HepG2 (cell line): ENCODE measurements around the gene ARHGEF26. TPM values are rescaled to one million over a fixed set of nuclear protein-coding genes. Genes with fewer than 3 reads are reported as not detected.

ENCODE experiments used
- BCL6 ChIP-seq: IDR thresholded peaks from 2 replicates; pipeline ENCODE4 v1.6.1; 2016; ENCODE audit warnings: missing genetic modification reagents, missing compliant biosample characterization
- CBFB ChIP-seq: sonication (generic); formaldehyde crosslinking; IDR thresholded peaks from 2 replicates; pipeline ENCODE4 v1.4.0; 2020; ENCODE audit warnings: missing genetic modification reagents
- CEBPB ChIP-seq: IDR thresholded peaks from 2 replicates; pipeline ENCODE4 v1.6.1; 2011; ENCODE audit warnings: low read depth, low read length, improper control_type of control experiment, borderline replicate concordance
- FOXP1 ChIP-seq, 2 experiments: fragments of 450-650 bp in 1 of 2; IDR thresholded peaks; 2 replicates each; pipeline ENCODE4 v1.6.1; 2017 to 2018; ENCODE audit warnings: antibody characterized with exemption in 1 of 2
- HOXA7 ChIP-seq: sonication (generic); formaldehyde crosslinking; IDR thresholded peaks from 2 replicates; pipeline ENCODE4 v1.8.1; 2022; ENCODE audit warnings: mild to moderate bottlenecking, missing genetic modification reagents, moderate library complexity
- KLF16 ChIP-seq, 2 experiments: sonication (generic) in 1 of 2; formaldehyde crosslinking in 1 of 2; IDR thresholded peaks; 2 replicates each; pipeline versions ENCODE4 v1.6.1 to v1.8.0; 2016 to 2023; ENCODE audit warnings: missing genetic modification reagents in 2 of 2, missing compliant biosample characterization in 1 of 2
- MED1 ChIP-seq: sonication (generic); formaldehyde crosslinking; IDR thresholded peaks from 2 replicates; pipeline ENCODE4 v1.4.0; 2020; ENCODE audit warnings: missing genetic modification reagents
- MIXL1 ChIP-seq: IDR thresholded peaks from 2 replicates; pipeline ENCODE4 v1.6.1; 2016
- MTA3 ChIP-seq: sonication (generic); formaldehyde crosslinking; IDR thresholded peaks from 2 replicates; pipeline ENCODE4 v1.4.0; 2020; ENCODE audit warnings: missing genetic modification reagents
- PCBP2 ChIP-seq: fragments of 200-400 bp; formaldehyde crosslinking; optimal IDR thresholded peaks from 2 replicates; pipeline ENCODE3; 2018; ENCODE audit warnings: low read length, low read depth; ENCODE audit not compliant: poor library complexity, severe bottlenecking
- POLR2A ChIP-seq, 2 experiments: IDR thresholded peaks; 2 replicates each; pipeline ENCODE4 v1.6.1; 2011; ENCODE audit warnings: low read depth in 2 of 2, low read length in 2 of 2, mild to moderate bottlenecking in 1 of 2, moderate library complexity in 1 of 2; ENCODE audit not compliant: insufficient read depth in 1 of 2
- SIX1 ChIP-seq: sonication (generic); formaldehyde crosslinking; IDR thresholded peaks from 2 replicates; pipeline ENCODE4 v1.4.0; 2020; ENCODE audit warnings: missing genetic modification reagents, borderline replicate concordance
- SPEN ChIP-seq: sonication (generic); formaldehyde crosslinking; IDR thresholded peaks from 2 replicates; pipeline ENCODE4 v1.5.1; 2020; ENCODE audit warnings: low read depth, mild to moderate bottlenecking, missing genetic modification reagents
- ZNF260 ChIP-seq: sonication (generic); formaldehyde crosslinking; IDR thresholded peaks from 2 replicates; pipeline ENCODE4 v1.4.0; 2020; ENCODE audit warnings: missing genetic modification reagents, low read depth, mild to moderate bottlenecking, borderline replicate concordance
- ZNF331 ChIP-seq: sonication (generic); formaldehyde crosslinking; IDR thresholded peaks from 2 replicates; pipeline ENCODE4 v1.4.0; 2020; ENCODE audit warnings: missing genetic modification reagents
- ZNF629 ChIP-seq: sonication (generic); formaldehyde crosslinking; conservative IDR thresholded peaks from 2 replicates; pipeline ENCODE4 v1.5.0; 2020; ENCODE audit warnings: missing genetic modification reagents
- ZNF788 ChIP-seq: sonication (generic); formaldehyde crosslinking; IDR thresholded peaks from 2 replicates; pipeline ENCODE4 v1.5.0; 2020; ENCODE audit warnings: mild to moderate bottlenecking, missing genetic modification reagents, borderline replicate concordance
- polyA plus RNA-seq, 8 experiments: library from polyadenylated mRNA; depleted of rRNA in 3 of 8; stranded (reverse) in 7 of 8; unstranded in 1 of 8; fragments of >200 nt; fragmentation: Illumina TruSeq in 4 of 8; extraction: Trizol in 4 of 8; gene quantifications; 2 replicates each; pipeline versions ENCODE4 v1.2.1 to v1.2.3, GENCODE V29; 2011 to 2016; ENCODE audit warnings: low read depth in 4 of 8, missing spikeins in 1 of 8, mixed read lengths in 1 of 8; ENCODE audit not compliant: insufficient read depth in 1 of 8
- total RNA-seq, 5 experiments: library from RNA; depleted of rRNA; stranded (reverse); fragments of >200 nt; fragmentation: Illumina TruSeq; extraction: Trizol; gene quantifications; 2 replicates each; pipeline ENCODE4 v1.2.3, GENCODE V29; 2016; ENCODE audit warnings: low read depth in 1 of 5
- TF ChIP-seq, protein P1 (sequence below): sonication (generic); formaldehyde crosslinking; IDR thresholded peaks from 2 replicates; pipeline ENCODE4 v1.4.0; 2020; ENCODE audit warnings: mild to moderate bottlenecking, low read depth, missing genetic modification reagents
- TF ChIP-seq, protein P2 (sequence below): sonication (generic); formaldehyde crosslinking; IDR thresholded peaks from 2 replicates; pipeline ENCODE4 v1.4.0; 2020; ENCODE audit warnings: low read depth, mild to moderate bottlenecking, missing genetic modification reagents
- TF ChIP-seq, protein P3 (sequence below), 2 experiments: sonication (generic) in 1 of 2; formaldehyde crosslinking in 1 of 2; IDR thresholded peaks; 2 replicates each; pipeline versions ENCODE4 v1.4.0 to v1.6.1; 2018 to 2020; ENCODE audit warnings: missing genetic modification reagents in 2 of 2, borderline replicate concordance in 1 of 2, low read depth in 1 of 2, mild to moderate bottlenecking in 1 of 2, missing biosample characterization in 1 of 2
- TF ChIP-seq, protein P4 (sequence below): IDR thresholded peaks from 2 replicates; pipeline ENCODE4 v1.6.1; 2016
- TF ChIP-seq, protein P5 (sequence below): sonication (generic); formaldehyde crosslinking; IDR thresholded peaks from 2 replicates; pipeline ENCODE4 v1.4.0; 2020; ENCODE audit warnings: missing genetic modification reagents
- TF ChIP-seq, protein P6 (sequence below): sonication (generic); formaldehyde crosslinking; IDR thresholded peaks from 2 replicates; pipeline ENCODE4 v1.4.0; 2020; ENCODE audit warnings: missing genetic modification reagents
- TF ChIP-seq, protein P7 (sequence below): sonication (generic); formaldehyde crosslinking; IDR thresholded peaks from 2 replicates; pipeline ENCODE4 v1.4.0; 2020; ENCODE audit warnings: missing genetic modification reagents

Gene ARHGEF26
- total and polyA plus RNA-seq, 2 of the 13 experiments (the other 11 are each of a cell fraction or from before 2014, with no cell fraction given) = 0.74 to 6.1 TPM

DNA sequence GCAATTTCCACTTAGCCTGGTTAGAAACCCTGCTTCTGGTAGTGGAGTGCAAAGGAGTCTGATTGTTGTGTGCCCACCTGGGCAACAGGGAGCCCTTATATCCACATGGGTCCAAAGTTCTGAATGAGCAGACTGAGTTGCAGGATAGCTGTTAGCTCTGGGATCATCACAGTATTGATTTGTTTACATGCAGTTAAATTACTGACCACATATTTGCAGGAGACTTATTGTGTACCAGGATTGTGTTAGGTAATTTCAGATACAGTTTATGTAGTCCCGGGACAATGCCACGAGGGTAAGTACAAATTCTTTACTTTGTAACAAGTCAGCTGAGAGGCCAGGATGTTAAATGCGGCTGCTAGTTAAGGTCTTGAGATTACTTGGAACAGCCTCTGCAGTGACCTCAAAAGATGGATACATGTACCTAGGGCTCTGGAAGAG is 18.8 kb downstream of the ARHGEF26 start (continued):
- no peak for TF ChIP-seq PCBP2
- TF ChIP-seq FOXP1 (IDR thresholded peaks at IDR 0.05) = peak; percentile 98
- peak; percentile 99 for TF ChIP-seq FOXP1 (CRISPR knock-in tag; IDR thresholded peaks at IDR 0.05)
- TF ChIP-seq, protein P1, sequence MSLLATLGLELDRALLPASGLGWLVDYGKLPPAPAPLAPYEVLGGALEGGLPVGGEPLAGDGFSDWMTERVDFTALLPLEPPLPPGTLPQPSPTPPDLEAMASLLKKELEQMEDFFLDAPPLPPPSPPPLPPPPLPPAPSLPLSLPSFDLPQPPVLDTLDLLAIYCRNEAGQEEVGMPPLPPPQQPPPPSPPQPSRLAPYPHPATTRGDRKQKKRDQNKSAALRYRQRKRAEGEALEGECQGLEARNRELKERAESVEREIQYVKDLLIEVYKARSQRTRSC = no peak
- peak; percentile 100 for TF ChIP-seq CBFB (CRISPR knock-in tag)
- TF ChIP-seq MED1 = peak; percentile 58; the same call in 1 of the 2 replicates
- no peak for TF ChIP-seq MTA3 (CRISPR knock-in tag)
- TF ChIP-seq SPEN (CRISPR knock-in tag) = no peak
- TF ChIP-seq ZNF629 = peak; percentile 62
- no peak for TF ChIP-seq HOXA7
- TF ChIP-seq BCL6 = peak; percentile 85
- TF ChIP-seq, protein P2, sequence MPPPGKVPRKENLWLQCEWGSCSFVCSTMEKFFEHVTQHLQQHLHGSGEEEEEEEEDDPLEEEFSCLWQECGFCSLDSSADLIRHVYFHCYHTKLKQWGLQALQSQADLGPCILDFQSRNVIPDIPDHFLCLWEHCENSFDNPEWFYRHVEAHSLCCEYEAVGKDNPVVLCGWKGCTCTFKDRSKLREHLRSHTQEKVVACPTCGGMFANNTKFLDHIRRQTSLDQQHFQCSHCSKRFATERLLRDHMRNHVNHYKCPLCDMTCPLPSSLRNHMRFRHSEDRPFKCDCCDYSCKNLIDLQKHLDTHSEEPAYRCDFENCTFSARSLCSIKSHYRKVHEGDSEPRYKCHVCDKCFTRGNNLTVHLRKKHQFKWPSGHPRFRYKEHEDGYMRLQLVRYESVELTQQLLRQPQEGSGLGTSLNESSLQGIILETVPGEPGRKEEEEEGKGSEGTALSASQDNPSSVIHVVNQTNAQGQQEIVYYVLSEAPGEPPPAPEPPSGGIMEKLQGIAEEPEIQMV = no peak
- TF ChIP-seq, protein P3, sequence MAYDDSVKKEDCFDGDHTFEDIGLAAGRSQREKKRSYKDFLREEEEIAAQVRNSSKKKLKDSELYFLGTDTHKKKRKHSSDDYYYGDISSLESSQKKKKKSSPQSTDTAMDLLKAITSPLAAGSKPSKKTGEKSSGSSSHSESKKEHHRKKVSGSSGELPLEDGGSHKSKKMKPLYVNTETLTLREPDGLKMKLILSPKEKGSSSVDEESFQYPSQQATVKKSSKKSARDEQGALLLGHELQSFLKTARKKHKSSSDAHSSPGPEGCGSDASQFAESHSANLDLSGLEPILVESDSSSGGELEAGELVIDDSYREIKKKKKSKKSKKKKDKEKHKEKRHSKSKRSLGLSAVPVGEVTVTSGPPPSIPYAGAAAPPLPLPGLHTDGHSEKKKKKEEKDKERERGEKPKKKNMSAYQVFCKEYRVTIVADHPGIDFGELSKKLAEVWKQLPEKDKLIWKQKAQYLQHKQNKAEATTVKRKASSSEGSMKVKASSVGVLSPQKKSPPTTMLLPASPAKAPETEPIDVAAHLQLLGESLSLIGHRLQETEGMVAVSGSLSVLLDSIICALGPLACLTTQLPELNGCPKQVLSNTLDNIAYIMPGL (CRISPR knock-in tag; IDR thresholded peaks at IDR 0.05; ENCODE audit: borderline replicate concordance in 1 of 2, low read depth in 1 of 2) = no peak
- peak; percentile 97 for TF ChIP-seq MIXL1 (CRISPR knock-in tag)
- TF ChIP-seq ZNF331 (CRISPR knock-in tag) = peak; percentile 83
- TF ChIP-seq ZNF788 (CRISPR knock-in tag) = no peak; the same call in 1 of the 2 replicates
- TF ChIP-seq, protein P4, sequence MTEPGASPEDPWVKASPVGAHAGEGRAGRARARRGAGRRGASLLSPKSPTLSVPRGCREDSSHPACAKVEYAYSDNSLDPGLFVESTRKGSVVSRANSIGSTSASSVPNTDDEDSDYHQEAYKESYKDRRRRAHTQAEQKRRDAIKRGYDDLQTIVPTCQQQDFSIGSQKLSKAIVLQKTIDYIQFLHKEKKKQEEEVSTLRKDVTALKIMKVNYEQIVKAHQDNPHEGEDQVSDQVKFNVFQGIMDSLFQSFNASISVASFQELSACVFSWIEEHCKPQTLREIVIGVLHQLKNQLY (CRISPR knock-in tag) = peak; percentile 75
- TF ChIP-seq, protein P5, sequence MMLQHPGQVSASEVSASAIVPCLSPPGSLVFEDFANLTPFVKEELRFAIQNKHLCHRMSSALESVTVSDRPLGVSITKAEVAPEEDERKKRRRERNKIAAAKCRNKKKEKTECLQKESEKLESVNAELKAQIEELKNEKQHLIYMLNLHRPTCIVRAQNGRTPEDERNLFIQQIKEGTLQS = 0 out of 2 replicates have a peak, but pooled peaks have one; percentile 15
- TF ChIP-seq CEBPB = peak; percentile 22; the same call in 1 of the 2 replicates
- TF ChIP-seq, protein P6, sequence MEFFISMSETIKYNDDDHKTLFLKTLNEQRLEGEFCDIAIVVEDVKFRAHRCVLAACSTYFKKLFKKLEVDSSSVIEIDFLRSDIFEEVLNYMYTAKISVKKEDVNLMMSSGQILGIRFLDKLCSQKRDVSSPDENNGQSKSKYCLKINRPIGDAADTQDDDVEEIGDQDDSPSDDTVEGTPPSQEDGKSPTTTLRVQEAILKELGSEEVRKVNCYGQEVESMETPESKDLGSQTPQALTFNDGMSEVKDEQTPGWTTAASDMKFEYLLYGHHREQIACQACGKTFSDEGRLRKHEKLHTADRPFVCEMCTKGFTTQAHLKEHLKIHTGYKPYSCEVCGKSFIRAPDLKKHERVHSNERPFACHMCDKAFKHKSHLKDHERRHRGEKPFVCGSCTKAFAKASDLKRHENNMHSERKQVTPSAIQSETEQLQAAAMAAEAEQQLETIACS = no peak
- TF ChIP-seq POLR2A (IDR thresholded peaks at IDR 0.05; ENCODE audit: insufficient read depth in 1 of 2, low read depth in 2 of 2, low read length in 2 of 2) = no peak
- TF ChIP-seq, protein P7, sequence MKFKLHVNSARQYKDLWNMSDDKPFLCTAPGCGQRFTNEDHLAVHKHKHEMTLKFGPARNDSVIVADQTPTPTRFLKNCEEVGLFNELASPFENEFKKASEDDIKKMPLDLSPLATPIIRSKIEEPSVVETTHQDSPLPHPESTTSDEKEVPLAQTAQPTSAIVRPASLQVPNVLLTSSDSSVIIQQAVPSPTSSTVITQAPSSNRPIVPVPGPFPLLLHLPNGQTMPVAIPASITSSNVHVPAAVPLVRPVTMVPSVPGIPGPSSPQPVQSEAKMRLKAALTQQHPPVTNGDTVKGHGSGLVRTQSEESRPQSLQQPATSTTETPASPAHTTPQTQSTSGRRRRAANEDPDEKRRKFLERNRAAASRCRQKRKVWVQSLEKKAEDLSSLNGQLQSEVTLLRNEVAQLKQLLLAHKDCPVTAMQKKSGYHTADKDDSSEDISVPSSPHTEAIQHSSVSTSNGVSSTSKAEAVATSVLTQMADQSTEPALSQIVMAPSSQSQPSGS (CRISPR knock-in tag) = peak; percentile 51; the same call in 1 of the 2 replicates
- no peak for TF ChIP-seq ZNF260 (CRISPR knock-in tag)
- TF ChIP-seq KLF16 (CRISPR knock-in tag; IDR thresholded peaks at IDR 0.05) = peak in 1 of 2 experiments; percentile 84; a peak in 1 of 4 replicates
- peak; percentile 89 for TF ChIP-seq SIX1 (CRISPR knock-in tag)
